HepG2 (cell line): ENCODE measurements around the gene AGAP1. TPM values are rescaled to one million over a fixed set of nuclear protein-coding genes. Genes with fewer than 3 reads are reported as not detected.

Experiments used
- ATAC-seq: fragments of 200-7000 bp; cut with Tn5 transposase; 3 replicates; pipeline ENCODE4 v1.9.1; 2020; ENCODE audit warnings: mild to moderate bottlenecking, moderate library complexity
- BruUV-seq: library from RNA; stranded (reverse); fragments of 400-500 nt; replicated peaks from 2 replicates; lab custom pipeline; 2021; lab: Mats Ljungman, UMichigan
- CTCF ChIA-PET: fragments of 300-600 bp; formaldehyde crosslinking; extraction: SDS; loops from one replicate; lab custom pipeline; 2021; ENCODE audit warnings: low total read pairs, inconsistent platforms, low intra/inter-chr PET ratio; lab: Yijun Ruan, JAX
- POLR2A ChIA-PET: fragments of 350-600 bp; sonication (Branson Sonifier 250); formaldehyde crosslinking; loops from one replicate; lab custom pipeline; 2020; ENCODE audit warnings: antibody characterized with exemption, inconsistent platforms; lab: Yijun Ruan, JAX
- DNase-seq: peaks from one replicate; pipeline ENCODE4 v3.0.0-alpha.2; 2015; ENCODE audit warnings: low spot score
- FAIRE-seq: peaks from 3 replicates; lab custom pipeline; 2011; peaks lifted over from hg19 to GRCh38; lab: Jason Lieb, UNC
- H2AFZ ChIP-seq: one replicate; pipeline ENCODE4 v1.6.1; 2011; ENCODE audit warnings: low read length, inconsistent platforms
- H3K27ac ChIP-seq: fragments of 300-600 bp; 3 replicates; pipeline ENCODE4 v1.8.0; 2011; ENCODE audit warnings: mixed run types, mild to moderate bottlenecking, mixed read lengths, low read length, inconsistent platforms; ENCODE audit not compliant: insufficient read depth; ENCODE audit errors: extremely low read length
- H3K27me3 ChIP-seq, 2 experiments: fragments of 200-600 bp in 1 of 2; 2 replicates in 1 of 2; 3 replicates in 1 of 2; pipeline versions ENCODE4 v1.6.0 to v1.8.0; 2011; ENCODE audit warnings: low read length in 2 of 2, mild to moderate bottlenecking in 2 of 2, moderate library complexity in 2 of 2, inconsistent platforms in 1 of 2; ENCODE audit not compliant: insufficient read depth in 2 of 2, control insufficient read depth in 1 of 2
- H3K36me3 ChIP-seq, 2 experiments: fragments of 200-600 bp in 1 of 2; replicated peaks in 1 of 2; 2 replicates in 1 of 2; 3 replicates in 1 of 2; pipeline versions ENCODE4 v1.5.1 to v1.8.0; 2011; ENCODE audit warnings: low read length in 2 of 2, inconsistent platforms in 1 of 2; ENCODE audit not compliant: insufficient read depth in 2 of 2, control insufficient read depth in 1 of 2
- H3K4me1 ChIP-seq: 2 replicates; pipeline ENCODE4 v1.5.1; 2012; ENCODE audit warnings: low read length, inconsistent platforms; ENCODE audit not compliant: insufficient read depth
- H3K4me2 ChIP-seq: 2 replicates; pipeline ENCODE4 v1.6.0; 2011; ENCODE audit warnings: low read depth, low read length, inconsistent platforms
- H3K4me3 ChIP-seq, 3 experiments: fragments of 200-600 bp in 1 of 3; sonication (generic), shearing (Covaris generic) in 1 of 3; replicated peaks in 1 of 3; 2 replicates each; pipeline ENCODE4 v1.5.1; 2011 to 2016; ENCODE audit warnings: low read length in 3 of 3, inconsistent platforms in 2 of 3, low read depth in 2 of 3, mild to moderate bottlenecking in 2 of 3, control low read depth in 1 of 3, mixed read lengths in 1 of 3; ENCODE audit not compliant: insufficient read depth in 1 of 3
- H3K79me2 ChIP-seq: one replicate; pipeline ENCODE4 v1.6.1; 2011; ENCODE audit warnings: low read length, inconsistent platforms; ENCODE audit not compliant: insufficient read depth
- H3K9ac ChIP-seq: 2 replicates; pipeline ENCODE4 v1.6.0; 2011; ENCODE audit warnings: mild to moderate bottlenecking, low read depth, low read length, inconsistent platforms; ENCODE audit not compliant: insufficient read depth
- H3K9me3 ChIP-seq: 2 replicates; pipeline ENCODE4 v1.5.1; 2012; ENCODE audit warnings: mild to moderate bottlenecking, low read length
- H4K20me1 ChIP-seq: 2 replicates; pipeline ENCODE4 v1.6.0; 2011; ENCODE audit warnings: inconsistent platforms, mild to moderate bottlenecking, low read length, moderate library complexity; ENCODE audit not compliant: insufficient read depth
- BHLHE40 ChIP-seq: IDR thresholded peaks from 2 replicates; pipeline ENCODE4 v1.6.1; 2011; ENCODE audit warnings: low read length, improper control_type of control experiment
- KDM1A ChIP-seq: IDR thresholded peaks from 2 replicates; pipeline ENCODE4 v1.6.1; 2016; ENCODE audit warnings: missing compliant biosample characterization
- NR1H2 ChIP-seq: sonication (generic); formaldehyde crosslinking; IDR thresholded peaks from 2 replicates; pipeline ENCODE4 v1.8.1; 2022; ENCODE audit warnings: low read depth, missing genetic modification reagents, borderline replicate concordance
- YY1 ChIP-seq: IDR thresholded peaks from 2 replicates; pipeline ENCODE4 v1.6.1; 2011; ENCODE audit warnings: low read length, low read depth, moderate library complexity, mild to moderate bottlenecking; ENCODE audit not compliant: insufficient read depth, insufficient replicate concordance
- ZBED4 ChIP-seq: sonication (generic); formaldehyde crosslinking; IDR thresholded peaks from 2 replicates; pipeline ENCODE4 v1.4.0; 2020; ENCODE audit warnings: missing genetic modification reagents, borderline replicate concordance
- ZFP36L1 ChIP-seq: sonication (generic); formaldehyde crosslinking; IDR thresholded peaks from 2 replicates; pipeline ENCODE4 v1.8.0; 2022; ENCODE audit warnings: mild to moderate bottlenecking, missing genetic modification reagents, moderate library complexity
- ZNF746 ChIP-seq: sonication (generic); formaldehyde crosslinking; IDR thresholded peaks from 2 replicates; pipeline ENCODE4 v1.8.0; 2022; ENCODE audit warnings: mild to moderate bottlenecking, missing genetic modification reagents
- WGBS: methylation state at CpG from one replicate; pipeline ENCODE4 v1.1.6; 2017; ENCODE audit warnings: low lambda C conversion rate; 5-methylcytosine and 5-hydroxymethylcytosine counted together
- in situ Hi-C: cut with HindIII; loops from 2 replicates; pipeline ENCODE4 v1.10.0; 2017; ENCODE audit warnings: low pct_unique_long_range_greater_than_20kb; ENCODE audit not compliant: extremely low pct_ligation_motif_present
- intact Hi-C: fragments of 100-400 bp; cut with micrococcal nuclease; formaldehyde crosslinking; loops from one replicate; pipeline ENCODE4 v1.10.0; 2022; ENCODE audit not compliant: unreplicated experiment
- polyA plus RNA-seq, 8 experiments: library from polyadenylated mRNA; depleted of rRNA in 3 of 8; stranded (reverse) in 7 of 8; unstranded in 1 of 8; fragments of >200 nt; fragmentation: Illumina TruSeq in 4 of 8; extraction: Trizol in 4 of 8; gene quantifications; 2 replicates each; pipeline versions ENCODE4 v1.2.1 to v1.2.3, GENCODE V29; 2011 to 2016; ENCODE audit warnings: low read depth in 4 of 8, missing spikeins in 1 of 8, mixed read lengths in 1 of 8; ENCODE audit not compliant: insufficient read depth in 1 of 8
- total RNA-seq, 5 experiments: library from RNA; depleted of rRNA; stranded (reverse); fragments of >200 nt; fragmentation: Illumina TruSeq; extraction: Trizol; gene quantifications; 2 replicates each; pipeline ENCODE4 v1.2.3, GENCODE V29; 2016; ENCODE audit warnings: low read depth in 1 of 5
- TF ChIP-seq, protein P1 (sequence below): sonication (generic); formaldehyde crosslinking; IDR thresholded peaks from 2 replicates; pipeline ENCODE4 v1.5.0; 2020; ENCODE audit warnings: mild to moderate bottlenecking, missing genetic modification reagents

Gene AGAP1
- total and polyA plus RNA-seq, 2 of the 13 experiments (the other 11 are each of a cell fraction or from before 2014, with no cell fraction given), result 21.2 to 32.7 TPM

- TF ChIP-seq ZFP36L1 (CRISPR knock-in tag), result no peak
Observed at GRCh38 chr2:235584638-235585007, 90.8 kb downstream of the AGAP1 start (continued).

DNA sequence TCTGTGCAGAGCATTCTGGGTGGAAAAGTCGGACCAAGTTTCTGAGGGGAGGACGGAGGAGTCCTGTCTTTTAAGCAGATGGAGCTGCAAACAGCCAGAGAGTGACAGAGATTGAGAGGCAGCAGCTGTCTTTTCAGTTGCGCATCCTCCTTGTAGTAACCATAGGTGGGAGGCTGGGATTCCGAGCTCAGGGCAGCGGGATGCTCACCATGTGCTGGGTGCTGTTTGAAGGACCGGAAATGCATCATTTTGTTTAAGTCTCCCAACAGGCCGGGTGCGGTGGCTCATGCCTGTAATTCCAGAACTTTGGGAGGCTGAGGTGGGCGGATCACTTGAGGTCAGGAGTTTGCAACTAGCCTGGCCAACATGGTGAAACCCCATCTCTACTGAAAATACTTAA is 93.4 kb downstream of the AGAP1 start:
- H2AFZ ChIP-seq, result no peak overlapping the region
- DNase-seq (no peak), FAIRE-seq (no peak), ATAC-seq (no peak)
- TF ChIP-seq YY1 (no peak), ZBED4 (CRISPR knock-in tag) (no peak), KDM1A (CRISPR knock-in tag) (no peak), NR1H2 (CRISPR knock-in tag) (no peak), ZNF746 (CRISPR knock-in tag) (no peak), BHLHE40 (no peak)
- TF ChIP-seq, protein P1, sequence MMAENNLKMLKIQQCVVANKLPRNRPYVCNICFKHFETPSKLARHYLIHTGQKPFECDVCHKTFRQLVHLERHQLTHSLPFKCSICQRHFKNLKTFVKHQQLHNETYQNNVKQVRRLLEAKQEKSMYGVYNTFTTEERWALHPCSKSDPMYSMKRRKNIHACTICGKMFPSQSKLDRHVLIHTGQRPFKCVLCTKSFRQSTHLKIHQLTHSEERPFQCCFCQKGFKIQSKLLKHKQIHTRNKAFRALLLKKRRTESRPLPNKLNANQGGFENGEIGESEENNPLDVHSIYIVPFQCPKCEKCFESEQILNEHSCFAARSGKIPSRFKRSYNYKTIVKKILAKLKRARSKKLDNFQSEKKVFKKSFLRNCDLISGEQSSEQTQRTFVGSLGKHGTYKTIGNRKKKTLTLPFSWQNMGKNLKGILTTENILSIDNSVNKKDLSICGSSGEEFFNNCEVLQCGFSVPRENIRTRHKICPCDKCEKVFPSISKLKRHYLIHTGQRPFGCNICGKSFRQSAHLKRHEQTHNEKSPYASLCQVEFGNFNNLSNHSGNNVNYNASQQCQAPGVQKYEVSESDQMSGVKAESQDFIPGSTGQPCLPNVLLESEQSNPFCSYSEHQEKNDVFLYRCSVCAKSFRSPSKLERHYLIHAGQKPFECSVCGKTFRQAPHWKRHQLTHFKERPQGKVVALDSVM (CRISPR knock-in tag), result no peak
- ChIA-PET POLR2A (interaction anchor here (1.2 kb wide), 1 partner anchor 45 kb away, joined by 3 read pairs; no protein-coding TSS in a partner anchor), CTCF (no interaction called here)
- no peak overlapping the region for H3K4me2 ChIP-seq
- 0 out of 5 replicates have a peak, but pooled peaks cover 0 to 1% of the 10 kb centered on the region in 2 experiments for H3K36me3 ChIP-seq
- no peaks in the 10 kb centered on the region for H3K9me3 ChIP-seq
- no TSS peak for BruUV-seq
- H3K79me2 ChIP-seq, result peaks cover 39% of the 10 kb centered on the region
- intact Hi-C loops (no loop called here), in situ Hi-C loops (no loop called here)
- H3K27ac ChIP-seq, result no peak overlapping the region
- no peak overlapping the region for H3K9ac ChIP-seq
- H4K20me1 ChIP-seq, result peaks cover 16% of the 10 kb centered on the region; the same call in 1 of the 2 replicates
- H3K4me1 ChIP-seq, result peaks cover 31% of the 10 kb centered on the region
- H3K4me3 ChIP-seq, result no peak overlapping the region
- H3K27me3 ChIP-seq, result no peaks in the 10 kb centered on the region
- WGBS, result 97% methylated on average over 9 of the region's 9 CpGs
